ENCODE results near the gene MICALL2.

MICALL2 gene

GRCh38 chr7:1433128-1433920 lies 25.9 kb downstream of the MICALL2 start:
- no peak for DNase-seq (ENCODE audit: low read depth)

GRCh38 chr7:1432411-1433082 lies 26.7 kb downstream of the MICALL2 start:
- peak; percentile 36 for DNase-seq (ENCODE audit: low read depth)

GRCh38 chr7:1431634-1432380 lies 27.5 kb downstream of the MICALL2 start:
- DNase-seq (ENCODE audit: low read depth): no peak

- DNase-seq (ENCODE audit: low read depth): no peak
Measured at GRCh38 chr7:1431226-1431625, 28.0 kb downstream of the MICALL2 start.

DNA sequence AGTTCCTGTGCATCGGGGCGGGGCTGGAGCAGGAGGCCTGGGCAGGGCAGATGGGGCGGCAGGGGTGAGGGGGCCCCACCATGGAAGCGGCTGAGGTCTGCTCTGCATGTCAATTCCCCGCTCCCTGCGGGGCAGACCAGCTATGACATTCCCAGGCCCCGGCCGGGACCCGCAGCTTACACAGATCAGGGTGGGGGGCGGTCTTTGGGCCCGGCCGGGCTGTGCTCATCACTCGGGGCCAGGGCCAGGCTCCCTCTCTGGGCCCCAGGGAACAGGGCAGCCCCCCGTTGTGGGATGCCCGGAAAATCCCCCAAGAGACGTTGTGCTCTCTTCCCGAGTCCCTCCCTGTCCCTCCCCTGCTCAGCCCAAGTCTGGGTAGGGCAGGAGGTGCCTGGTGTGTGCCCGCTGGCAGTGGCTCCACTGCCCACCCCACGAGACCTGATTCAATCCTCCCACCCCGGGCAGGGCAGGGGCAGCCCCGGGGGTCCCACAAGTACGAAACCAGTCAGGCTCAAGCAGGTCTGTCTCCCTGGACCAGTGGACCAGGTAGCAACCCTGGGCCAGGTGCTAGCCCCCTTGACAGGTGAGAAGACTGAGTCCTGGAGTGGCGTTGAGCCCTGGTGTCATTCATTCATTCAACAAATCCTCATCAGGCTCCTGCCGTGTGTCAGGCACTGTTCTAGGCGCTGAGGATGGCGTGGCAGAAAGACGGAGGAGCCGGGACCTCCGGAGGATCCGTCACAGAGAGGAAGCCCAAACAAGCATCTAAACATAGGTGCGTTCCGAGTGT lies 29.0 kb downstream of the MICALL2 start:
- no peak for DNase-seq (ENCODE audit: low read depth)

GRCh38 chr7:1428941-1429501 lies 30.2 kb downstream of the MICALL2 start:
- no peak for DNase-seq (ENCODE audit: low read depth)

- DNase-seq (ENCODE audit: low read depth): no peak
Measured at GRCh38 chr7:1427064-1427657, 32.1 kb downstream of the MICALL2 start.

DNA sequence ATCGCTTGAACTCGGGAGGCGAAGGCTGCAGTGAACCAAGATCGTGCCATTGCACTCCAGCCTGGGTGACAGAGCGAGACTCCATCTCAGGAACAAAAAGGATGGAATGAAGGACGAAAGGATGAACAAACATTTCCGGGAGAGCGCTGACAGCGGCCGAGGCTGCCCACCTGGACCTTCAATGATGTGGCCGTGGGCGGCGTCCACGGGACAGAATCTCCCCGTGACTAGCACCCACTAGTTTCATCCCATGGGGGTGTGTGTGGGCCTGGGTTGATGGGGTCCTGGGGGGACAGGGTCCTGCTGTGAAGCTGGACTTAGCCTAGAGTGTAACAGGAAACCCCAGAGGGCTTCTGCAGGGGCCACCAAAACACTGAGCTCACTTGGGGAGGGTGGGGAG lies 32.8 kb downstream of the MICALL2 start:
- no peak for DNase-seq (ENCODE audit: low read depth)

DNA sequence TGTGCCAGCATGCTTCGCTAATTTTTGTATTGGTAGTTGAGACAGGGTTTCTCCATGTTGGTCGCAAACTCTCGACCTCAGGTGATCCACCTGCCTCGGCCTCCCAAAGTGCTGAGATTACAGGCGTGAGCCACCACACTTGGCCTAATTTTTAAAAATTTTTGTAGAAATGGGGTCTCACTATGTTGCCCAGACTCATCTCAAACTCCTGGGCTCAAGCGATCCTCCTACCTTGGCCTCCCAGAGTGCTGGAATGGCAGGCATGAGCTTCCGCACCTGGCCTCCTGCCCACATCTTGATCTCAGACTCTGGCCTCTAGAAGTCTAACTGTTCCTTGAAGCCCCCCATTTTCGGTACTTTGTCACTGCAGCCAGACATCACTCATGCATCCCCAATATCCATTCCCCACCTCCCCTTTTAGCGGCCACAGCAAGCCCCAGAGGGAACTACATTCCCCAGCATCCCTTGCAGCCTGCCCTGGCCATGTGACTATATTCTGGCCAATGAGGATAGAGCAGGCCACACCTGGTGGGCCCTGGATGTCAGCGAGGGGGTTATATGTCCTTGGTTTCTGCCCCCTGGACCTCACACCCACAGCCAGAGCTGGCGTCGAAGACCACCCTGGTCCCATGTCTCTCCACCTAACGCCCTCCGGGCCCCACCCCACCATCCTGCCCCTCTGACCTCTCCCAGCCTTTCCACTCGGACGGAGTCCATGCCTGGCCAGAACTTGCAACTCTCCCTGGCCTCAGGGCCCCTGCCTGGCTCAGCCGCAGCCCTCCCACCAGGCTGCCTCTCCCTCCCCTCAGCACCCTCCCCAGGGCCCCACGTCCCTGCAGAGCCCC lies 33.8 kb downstream of the MICALL2 start:
- no peak for DNase-seq (ENCODE audit: low read depth)

DNA sequence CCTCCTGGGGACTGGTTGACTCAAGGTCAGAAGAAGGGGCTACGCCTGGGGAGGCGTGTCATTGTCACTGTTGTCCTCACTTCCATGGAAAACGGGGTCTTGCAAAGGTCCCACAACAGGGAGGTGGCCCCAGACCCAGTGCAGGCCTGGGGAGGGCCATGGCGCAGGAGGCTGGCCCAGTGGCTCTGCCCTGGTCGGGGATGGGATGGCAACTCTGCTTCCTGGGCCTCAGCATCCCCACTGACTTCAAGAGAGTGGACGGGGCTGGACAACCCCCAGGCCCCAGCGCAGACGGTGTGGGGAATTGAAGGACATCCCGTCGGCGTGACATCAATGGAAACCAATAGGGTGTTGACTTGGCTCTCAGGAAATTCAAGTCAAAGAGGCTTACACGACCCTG lies 35.2 kb downstream of the MICALL2 start:
- no peak for DNase-seq (ENCODE audit: low read depth)

- DNase-seq (ENCODE audit: low read depth): no peak
Measured at GRCh38 chr7:1423264-1423811, 35.9 kb downstream of the MICALL2 start.

DNA sequence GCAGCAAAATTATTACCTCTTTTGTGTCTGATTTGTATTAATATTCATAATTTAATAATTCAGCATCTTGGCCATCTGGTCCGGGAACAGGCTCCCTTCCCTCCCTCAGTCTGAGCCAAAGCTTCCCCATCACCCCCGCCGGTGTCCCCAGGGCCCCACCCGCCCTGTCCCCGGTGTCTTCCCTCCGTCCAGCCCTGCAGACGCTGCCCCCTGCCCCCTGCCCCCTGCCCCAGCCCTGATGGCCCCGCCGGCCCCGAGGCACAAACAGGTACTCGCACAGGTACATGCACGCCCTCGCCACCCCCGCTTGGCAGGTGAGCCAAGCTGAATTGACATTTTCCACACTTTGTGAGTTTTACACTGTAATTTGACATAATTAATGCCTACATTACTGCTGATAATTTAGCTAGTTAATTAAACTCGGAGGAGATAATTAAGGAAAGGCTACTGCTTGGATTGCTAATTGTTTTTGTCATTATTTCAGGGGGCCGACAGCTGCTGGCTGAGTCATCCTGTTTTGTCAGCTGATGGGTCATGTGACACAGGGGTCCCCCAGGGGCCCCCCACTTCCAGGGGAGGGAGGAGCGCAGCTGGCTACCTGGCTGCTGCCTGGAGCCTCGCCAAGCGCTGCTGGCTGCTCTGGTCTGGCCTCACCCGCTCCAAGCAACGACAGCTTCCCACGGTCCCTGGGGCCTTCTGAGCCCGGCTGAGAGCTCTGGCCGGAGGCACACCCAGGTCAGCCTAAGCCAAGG lies 36.6 kb downstream of the MICALL2 start:
- DNase-seq (ENCODE audit: low read depth): no peak

GRCh38 chr7:1421946-1422345 lies 37.3 kb downstream of the MICALL2 start:
- DNase-seq (ENCODE audit: low read depth): no peak

DNA sequence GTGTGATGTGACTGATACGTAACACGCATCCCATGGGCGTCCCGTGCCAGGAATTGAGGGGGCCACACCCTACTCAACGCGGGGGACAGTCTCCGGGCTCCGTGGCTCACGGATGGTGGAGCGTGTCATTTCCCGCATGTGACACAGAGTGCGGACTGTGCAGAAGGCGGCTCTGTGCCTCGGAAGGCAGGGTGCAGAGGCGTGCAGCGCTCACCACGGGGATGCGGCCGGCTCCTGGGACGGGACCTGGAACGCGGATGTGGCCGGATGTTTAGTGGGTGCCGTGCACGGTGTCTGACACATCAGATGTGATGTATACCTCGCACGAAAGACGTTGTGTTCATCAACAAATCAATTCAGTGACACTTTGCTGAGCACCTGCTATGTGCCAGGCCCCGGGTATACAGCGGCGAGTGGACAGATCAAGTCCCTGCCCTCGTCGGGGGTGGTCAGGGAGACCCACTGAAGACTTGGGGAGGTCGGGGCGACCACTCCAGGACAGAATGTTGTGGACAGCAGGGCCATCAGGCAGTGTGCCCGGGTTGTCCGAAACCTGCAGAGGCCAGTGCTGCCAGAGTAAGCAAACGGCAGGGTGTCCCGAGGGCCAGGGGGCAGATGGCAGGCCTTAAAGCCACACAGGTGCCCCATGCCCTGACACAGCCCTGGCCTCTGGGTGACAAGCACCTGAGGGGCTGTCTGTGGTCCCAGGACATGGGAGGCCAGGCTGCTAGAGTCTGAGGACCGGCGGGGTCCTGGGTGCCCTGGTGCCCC lies 38.1 kb downstream of the MICALL2 start:
- no peak for DNase-seq (ENCODE audit: low read depth)

GRCh38 chr7:1419688-1420087 lies 39.6 kb downstream of the MICALL2 start:
- no peak for DNase-seq (ENCODE audit: low read depth)

DNA sequence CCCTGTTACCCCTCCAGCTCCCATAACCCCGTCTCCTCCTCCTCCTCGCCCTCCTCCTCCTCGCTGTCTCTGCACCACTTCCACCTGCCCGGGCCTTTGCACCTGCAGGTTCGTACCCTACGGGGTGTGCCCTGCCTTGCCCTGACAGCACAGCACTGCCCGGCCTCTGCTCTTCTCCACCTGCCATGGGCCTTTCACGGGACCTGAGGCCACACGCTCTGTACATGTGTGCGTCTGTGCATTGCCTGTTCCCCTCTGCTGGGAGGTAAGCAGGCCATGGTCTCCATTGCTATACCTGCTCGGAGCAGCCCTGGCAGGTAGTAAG lies 40.0 kb downstream of the MICALL2 start:
- no peak for DNase-seq (ENCODE audit: low read depth)

DNA sequence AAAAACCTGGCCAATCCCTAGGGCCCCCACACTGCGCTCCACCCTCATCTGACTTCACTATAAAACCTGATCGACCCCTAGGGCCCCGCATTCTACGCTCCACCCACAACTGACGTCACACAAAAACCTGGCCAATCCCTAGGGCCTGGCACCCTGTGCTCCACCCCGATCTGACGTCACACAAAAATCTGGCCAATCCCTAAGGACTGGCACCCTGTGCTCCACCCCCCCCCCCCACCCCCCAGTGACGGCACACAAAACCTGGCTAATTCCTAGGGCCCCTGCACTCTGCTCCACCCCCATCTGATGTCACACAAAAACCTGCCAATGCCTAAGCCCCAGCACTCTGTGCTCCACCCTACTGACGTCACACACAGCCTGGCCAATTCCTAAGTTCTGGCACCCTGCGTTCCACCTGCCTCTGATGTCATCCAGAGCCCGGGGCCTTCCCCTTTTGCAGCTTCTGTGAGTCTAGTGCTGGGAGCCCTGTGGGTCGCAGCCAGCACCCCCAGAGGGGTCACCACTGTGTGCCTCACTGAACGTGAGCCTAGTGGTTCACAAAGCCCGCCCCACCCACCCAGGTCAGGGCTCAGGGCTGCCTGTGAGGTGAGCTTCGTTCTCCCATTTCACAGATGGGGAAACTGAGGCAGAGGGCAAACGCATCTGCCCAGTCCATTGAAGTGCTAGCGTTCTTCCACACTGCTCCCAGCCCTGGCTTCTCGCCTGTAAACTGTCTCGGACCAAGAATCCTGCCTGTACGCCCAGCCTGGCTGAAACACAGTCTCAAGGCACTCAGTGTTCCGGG lies 40.6 kb downstream of the MICALL2 start:
- no peak for DNase-seq (ENCODE audit: low read depth)

Measured in fibroblast of gingiva (primary cell).